ENCODE results near the gene GALNT17.

GALNT17 gene

DNA sequence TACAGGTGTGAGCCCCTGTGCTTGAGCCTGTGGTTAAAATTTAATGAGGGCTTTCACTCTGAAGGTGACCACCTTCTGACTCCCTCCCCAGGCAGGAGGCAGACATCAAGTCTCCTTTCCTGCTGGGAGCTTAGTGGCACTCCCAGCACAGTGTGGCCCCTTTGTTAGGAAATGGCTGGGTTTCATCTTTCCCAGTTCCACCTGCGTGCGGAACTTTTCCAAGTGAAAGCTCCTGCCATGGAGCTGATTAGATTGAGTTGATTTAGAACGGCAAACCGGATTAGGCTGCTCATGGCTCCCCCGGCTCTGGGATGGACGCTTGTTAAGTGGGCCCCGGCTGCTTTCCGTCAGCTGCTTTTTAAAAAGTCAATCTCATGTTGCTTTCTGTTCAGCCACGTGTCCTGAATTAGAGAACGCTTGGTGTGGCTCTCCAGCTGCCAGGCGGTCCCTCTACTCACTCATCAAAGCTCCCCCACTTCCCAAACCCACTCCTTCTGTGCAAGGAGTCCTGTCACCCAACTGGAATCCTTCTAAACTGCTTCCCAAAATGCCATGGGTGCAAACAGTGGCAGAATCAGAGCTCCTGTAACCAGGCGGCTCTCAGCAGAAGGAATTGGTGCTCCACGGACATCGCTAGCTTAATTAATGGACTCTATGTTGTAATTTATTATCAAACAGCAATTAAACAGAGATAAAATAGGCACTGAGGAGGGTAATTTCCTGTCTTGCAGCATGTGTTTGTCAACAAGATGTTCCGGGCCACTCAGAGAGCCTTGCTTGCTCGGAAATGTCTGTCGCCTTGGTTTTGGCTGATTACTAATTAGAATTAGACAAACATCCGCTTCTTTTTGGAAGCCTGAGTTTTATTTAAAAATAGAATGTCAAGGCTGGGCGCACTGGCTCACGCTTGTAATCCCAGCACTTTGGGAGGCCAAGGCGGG, 551.2 kb downstream of the GALNT17 start:
- peaks cover 0 to 12% (median 7%) of the 10 kb centered on the region in 11 experiments; a peak in 12 of 22 replicates for H3K9me3 ChIP-seq (replicated peaks in 1 of 11)
- H4K20me1 ChIP-seq = no peaks in the 10 kb centered on the region
- no peak overlapping the region for H3K9ac ChIP-seq
- H3K4me2 ChIP-seq = no peak overlapping the region
- no peaks in the 10 kb centered on the region for H3K27me3 ChIP-seq
- no peak overlapping the region for H3K4me3 ChIP-seq
- no peak for TF ChIP-seq Cebpa-rat (IDR thresholded peaks at IDR 0.05)
- H3K27ac ChIP-seq = no peak overlapping the region
- H3K4me1 ChIP-seq = no peaks in the 10 kb centered on the region
- H3K36me3 ChIP-seq = no peaks in the 10 kb centered on the region

DNA sequence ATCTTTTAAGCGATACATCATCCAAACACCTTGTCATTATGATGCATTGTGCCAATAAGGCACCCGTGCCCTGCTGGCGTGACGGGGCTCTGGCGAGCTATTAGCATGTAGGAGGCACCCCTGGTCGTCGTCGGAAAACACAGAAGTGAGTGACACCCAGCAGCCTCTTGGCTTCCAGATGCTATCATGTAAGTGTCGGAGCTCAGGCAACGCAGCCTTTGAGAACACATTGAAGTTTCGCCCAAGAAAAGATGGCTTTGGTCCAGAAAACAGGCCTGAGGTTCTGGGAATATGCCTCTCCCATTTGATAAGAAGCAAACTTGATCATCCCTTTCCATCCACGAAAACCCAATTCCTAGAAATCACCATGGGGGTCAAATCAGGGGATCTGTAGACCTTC, 555.3 kb downstream of the GALNT17 start:
- no peak overlapping the region for H3K27ac ChIP-seq
- no peak overlapping the region for H3K4me2 ChIP-seq
- TF ChIP-seq Cebpa-rat (IDR thresholded peaks at IDR 0.05) = no peak
- no peaks in the 10 kb centered on the region for H4K20me1 ChIP-seq
- H3K9ac ChIP-seq = no peak overlapping the region
- H3K27me3 ChIP-seq = no peaks in the 10 kb centered on the region
- H3K4me1 ChIP-seq = no peaks in the 10 kb centered on the region
- H3K9me3 ChIP-seq (replicated peaks in 1 of 11) = no peaks in the 10 kb centered on the region
- no peaks in the 10 kb centered on the region for H3K36me3 ChIP-seq
- H3K4me3 ChIP-seq = no peak overlapping the region

DNA sequence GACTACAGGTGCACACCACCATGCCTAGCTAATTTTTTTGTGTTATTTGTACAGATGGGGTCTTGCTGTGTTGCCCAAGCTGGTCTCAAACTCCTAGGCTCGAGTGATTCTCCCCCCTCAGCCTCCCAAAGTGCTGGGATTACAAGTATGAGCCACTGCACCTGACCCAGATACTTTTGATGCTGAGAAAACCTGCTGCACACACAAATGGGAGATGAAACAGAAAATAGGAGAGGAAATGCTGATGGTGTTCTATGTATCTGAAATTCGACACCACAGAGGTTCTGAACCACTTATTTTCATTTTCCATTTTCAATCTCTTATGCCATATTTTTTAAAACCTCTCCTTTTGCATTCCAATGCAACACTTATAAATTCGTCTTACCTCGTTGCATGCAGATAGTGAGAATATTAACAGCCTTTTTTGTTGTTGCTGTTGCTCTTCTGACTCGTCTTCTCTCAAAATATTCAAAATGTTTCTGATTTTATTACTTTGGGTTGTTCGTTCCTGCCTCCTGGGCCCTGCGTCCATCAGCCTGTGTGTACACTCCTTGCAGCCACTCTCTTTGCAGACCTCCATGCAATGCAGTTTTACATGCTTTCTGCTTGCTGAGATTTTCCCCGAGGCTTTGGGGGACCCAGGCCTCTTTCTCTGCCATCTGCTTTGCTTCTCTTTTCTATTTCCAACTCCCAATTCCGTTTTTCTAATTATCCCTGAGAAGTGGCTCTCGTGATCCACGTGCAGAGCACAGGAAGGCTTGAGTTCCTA, 556.1 kb downstream of the GALNT17 start:
- no peak for TF ChIP-seq Cebpa-rat (IDR thresholded peaks at IDR 0.05)
- no peaks in the 10 kb centered on the region for H4K20me1 ChIP-seq
- H3K4me1 ChIP-seq = no peaks in the 10 kb centered on the region
- no peak overlapping the region for H3K4me2 ChIP-seq
- no peaks in the 10 kb centered on the region for H3K9me3 ChIP-seq (replicated peaks in 1 of 11)
- no peak overlapping the region for H3K27ac ChIP-seq
- H3K4me3 ChIP-seq = no peak overlapping the region
- H3K27me3 ChIP-seq = no peaks in the 10 kb centered on the region
- no peaks in the 10 kb centered on the region for H3K36me3 ChIP-seq
- H3K9ac ChIP-seq = no peak overlapping the region

DNA sequence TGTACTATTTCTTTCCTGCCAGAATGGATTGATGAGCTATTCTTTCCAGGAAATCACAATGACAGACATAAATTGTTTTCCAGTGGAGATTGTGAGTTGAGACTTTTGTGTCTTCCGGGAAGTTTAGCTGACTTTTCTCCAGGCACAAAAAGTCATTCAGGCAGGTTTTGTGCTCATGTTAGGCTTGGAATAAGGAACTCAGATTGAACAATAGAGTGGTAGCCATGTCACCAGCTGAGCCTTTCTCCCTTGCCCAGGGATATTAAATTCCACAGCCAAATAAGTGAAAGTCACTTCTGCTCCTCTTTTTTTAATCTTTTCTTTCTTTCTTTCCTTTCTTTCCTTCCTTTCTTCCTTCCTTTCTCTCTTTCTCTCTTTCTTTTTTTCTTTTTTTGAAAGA, 559.6 kb downstream of the GALNT17 start:
- no peak for TF ChIP-seq Cebpa-rat (IDR thresholded peaks at IDR 0.05)
- Histone ChIP-seq H3K27me3 (no peaks in the 10 kb centered on the region), H3K36me3 (no peaks in the 10 kb centered on the region), H3K4me1 (no peaks in the 10 kb centered on the region), H3K4me3 (no peak overlapping the region), H3K9me3 (replicated peaks in 1 of 11) (no peaks in the 10 kb centered on the region), H3K4me2 (no peak overlapping the region), H3K9ac (no peak overlapping the region), H4K20me1 (no peaks in the 10 kb centered on the region), H3K27ac (no peak overlapping the region)

DNA sequence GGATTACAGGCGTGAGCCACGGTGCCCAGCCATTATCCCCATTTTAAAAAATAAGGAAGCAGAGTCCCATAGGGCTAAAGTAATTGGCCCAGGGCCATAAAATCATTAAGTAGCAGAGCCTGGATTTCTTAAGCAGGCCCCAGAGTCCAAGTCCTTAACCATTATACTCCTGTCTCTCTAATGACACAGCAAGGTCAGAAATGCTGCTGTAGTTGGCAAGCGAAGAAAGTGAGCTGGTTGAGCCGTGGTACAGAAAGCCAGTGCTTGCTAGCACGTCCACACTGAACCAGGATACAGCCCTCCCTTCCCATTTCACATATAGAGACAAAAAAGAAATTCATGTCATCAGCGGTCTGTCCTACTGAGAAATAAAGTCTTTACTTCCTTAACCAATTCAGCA, 562.7 kb downstream of the GALNT17 start:
- Histone ChIP-seq H3K4me1 (no peaks in the 10 kb centered on the region), H3K27ac (no peak overlapping the region), H3K9me3 (replicated peaks in 1 of 11) (peaks cover 0 to 11% (median 0%) of the 10 kb centered on the region in 11 experiments; a peak in 5 of 22 replicates), H3K27me3 (no peaks in the 10 kb centered on the region), H3K36me3 (no peaks in the 10 kb centered on the region), H3K4me2 (no peak overlapping the region), H4K20me1 (no peaks in the 10 kb centered on the region), H3K9ac (no peak overlapping the region), H3K4me3 (no peak overlapping the region)
- TF ChIP-seq Cebpa-rat (IDR thresholded peaks at IDR 0.05) = no peak

DNA sequence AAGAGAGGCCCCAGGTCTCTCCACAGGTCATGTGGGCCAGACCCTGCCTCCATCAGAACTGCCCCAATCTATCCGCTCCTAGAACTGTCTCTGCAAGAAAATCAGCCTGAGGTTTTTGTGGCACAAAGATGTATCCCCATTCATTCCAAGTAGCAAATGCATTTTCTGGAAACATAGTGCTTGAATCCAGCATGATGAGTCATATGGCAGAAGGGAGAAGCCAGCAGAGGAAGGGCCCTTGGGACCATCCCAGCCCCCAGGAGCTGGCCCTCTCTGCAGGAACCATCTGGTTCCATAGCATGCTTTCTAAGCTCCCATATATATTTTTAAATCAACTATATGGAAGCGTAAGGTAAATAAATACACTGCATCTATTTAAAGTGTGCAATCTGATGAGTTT, 563.2 kb downstream of the GALNT17 start:
- H3K9me3 ChIP-seq (replicated peaks in 1 of 11) = peaks cover 0 to 11% (median 0%) of the 10 kb centered on the region in 11 experiments; a peak in 5 of 22 replicates
- H3K4me2 ChIP-seq = no peak overlapping the region
- TF ChIP-seq Cebpa-rat (IDR thresholded peaks at IDR 0.05) = no peak
- no peaks in the 10 kb centered on the region for H3K27me3 ChIP-seq
- no peaks in the 10 kb centered on the region for H3K36me3 ChIP-seq
- H4K20me1 ChIP-seq = no peaks in the 10 kb centered on the region
- H3K27ac ChIP-seq = no peak overlapping the region
- no peak overlapping the region for H3K9ac ChIP-seq
- no peak overlapping the region for H3K4me3 ChIP-seq
- no peaks in the 10 kb centered on the region for H3K4me1 ChIP-seq

DNA sequence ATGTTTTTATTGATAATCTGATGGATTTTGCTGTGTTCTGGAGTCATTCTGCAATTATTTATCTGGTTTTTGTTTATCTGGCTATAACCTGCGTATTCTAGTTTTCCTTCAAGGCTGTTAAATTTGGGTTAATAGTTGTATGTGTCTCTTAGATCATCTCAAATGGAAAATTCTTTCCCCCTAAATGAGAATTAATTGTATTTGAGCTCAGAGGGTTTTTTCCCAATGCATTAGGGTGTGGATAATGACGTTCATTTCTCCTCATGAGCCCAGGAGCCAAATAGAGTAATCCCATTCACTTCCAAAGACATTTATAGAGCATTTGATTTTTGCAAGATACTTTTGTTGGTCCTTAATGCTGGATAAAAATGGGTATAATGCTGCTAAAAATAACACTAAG, 564.6 kb downstream of the GALNT17 start:
- no peaks in the 10 kb centered on the region for H3K4me1 ChIP-seq
- peaks cover 0 to 11% (median 0%) of the 10 kb centered on the region in 11 experiments; a peak in 5 of 22 replicates for H3K9me3 ChIP-seq (replicated peaks in 1 of 11)
- no peaks in the 10 kb centered on the region for H4K20me1 ChIP-seq
- no peak overlapping the region for H3K27ac ChIP-seq
- H3K9ac ChIP-seq = no peak overlapping the region
- no peak for TF ChIP-seq Cebpa-rat (IDR thresholded peaks at IDR 0.05)
- no peaks in the 10 kb centered on the region for H3K36me3 ChIP-seq
- H3K4me2 ChIP-seq = no peak overlapping the region
- H3K27me3 ChIP-seq = no peaks in the 10 kb centered on the region
- no peak overlapping the region for H3K4me3 ChIP-seq

DNA sequence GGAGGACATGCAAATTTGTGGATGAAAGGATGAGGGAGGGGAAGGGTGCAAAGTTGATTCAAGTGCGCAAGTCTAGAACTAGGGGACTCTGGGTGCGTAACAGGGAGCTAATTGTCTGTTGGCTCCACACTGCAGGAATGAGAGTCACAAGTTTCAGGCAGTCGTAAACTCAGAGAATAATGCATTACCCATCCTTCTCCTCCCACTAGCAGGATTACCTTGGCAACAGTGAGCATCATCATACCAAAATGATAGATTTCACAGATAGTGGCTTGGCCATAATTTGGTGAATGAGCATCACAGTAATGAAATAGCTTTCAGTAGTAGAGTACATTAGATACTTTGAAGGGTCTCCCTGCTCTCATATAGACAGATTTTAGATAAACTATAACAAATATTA, 565.5 kb downstream of the GALNT17 start:
- TF ChIP-seq Cebpa-rat (IDR thresholded peaks at IDR 0.05) = no peak
- no peaks in the 10 kb centered on the region for H3K4me1 ChIP-seq
- no peaks in the 10 kb centered on the region for H4K20me1 ChIP-seq
- no peak overlapping the region for H3K27ac ChIP-seq
- H3K9ac ChIP-seq = no peak overlapping the region
- no peak overlapping the region for H3K4me2 ChIP-seq
- H3K27me3 ChIP-seq = no peaks in the 10 kb centered on the region
- peaks cover 0 to 11% (median 0%) of the 10 kb centered on the region in 11 experiments; a peak in 5 of 22 replicates for H3K9me3 ChIP-seq (replicated peaks in 1 of 11)
- no peaks in the 10 kb centered on the region for H3K36me3 ChIP-seq
- H3K4me3 ChIP-seq = no peak overlapping the region

DNA sequence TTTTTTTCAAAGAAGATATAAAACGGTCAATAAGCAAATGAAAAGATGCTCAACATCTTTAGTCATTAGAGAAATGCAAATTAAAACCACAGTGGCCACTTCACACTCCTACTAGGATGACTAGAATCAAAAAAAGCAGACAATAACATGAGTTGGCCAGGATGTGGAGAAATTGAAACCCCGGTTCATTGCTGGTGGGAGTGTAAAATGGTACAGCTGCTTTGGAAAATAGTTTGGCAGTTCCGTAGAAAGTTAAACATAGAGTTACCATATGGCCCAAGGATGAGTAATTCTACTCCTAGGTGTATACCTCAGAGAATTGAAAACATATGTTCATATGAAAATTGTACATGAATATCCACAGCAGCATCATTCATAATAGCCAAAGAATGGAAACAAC, 573.3 kb downstream of the GALNT17 start:
- Histone ChIP-seq H3K36me3 (no peaks in the 10 kb centered on the region), H4K20me1 (no peaks in the 10 kb centered on the region), H3K9me3 (replicated peaks in 1 of 11) (peaks cover 0 to 9% (median 0%) of the 10 kb centered on the region in 11 experiments; a peak in 5 of 22 replicates), H3K4me2 (peak overlapping the region in 1 of 11 experiments; percentile 7; a peak in 1 of 22 replicates), H3K9ac (no peak overlapping the region), H3K27ac (no peak overlapping the region), H3K4me3 (no peak overlapping the region), H3K4me1 (peaks cover 0 to 18% (median 0%) of the 10 kb centered on the region in 10 experiments; a peak in 4 of 20 replicates), H3K27me3 (no peaks in the 10 kb centered on the region)
- no peak for TF ChIP-seq Cebpa-rat (IDR thresholded peaks at IDR 0.05)

Measured in BLaER1 treated with 17β-estradiol and CSF1 and Interleukin-3, amounts not matched to agents 10 nM and 100 nM (cell line).